HEK293 (cell line): Measurements from ENCODE around the gene ATP6V0E2.

Experiments used
- CTCF ChIA-PET: fragments of 350-600 bp; formaldehyde crosslinking; extraction: SDS; loops from one replicate; lab custom pipeline; 2021; ENCODE audit warnings: antibody characterized with exemption; lab: Yijun Ruan, JAX
- POLR2A ChIA-PET: fragments of 300-600 bp; formaldehyde crosslinking; extraction: SDS; loops from one replicate; lab custom pipeline; 2020; ENCODE audit warnings: antibody characterized with exemption, inconsistent platforms; lab: Yijun Ruan, JAX
- H3K27ac ChIP-seq: fragments of 200-500 bp; sonication (Bioruptor generic); 2 replicates; pipeline ENCODE4 v1.5.1; 2014; ENCODE audit warnings: low read depth, low read length, control low read depth, inconsistent platforms; ENCODE audit errors: extremely low read depth
- H3K36me3 ChIP-seq, 2 experiments: fragments of 200-500 bp in 1 of 2; sonication (Bioruptor generic) in 1 of 2; 1 replicate in 1 of 2; 2 replicates in 1 of 2; pipeline ENCODE4 v1.5.1; 2014 to 2017; ENCODE audit warnings: inconsistent platforms in 2 of 2, low read length in 2 of 2; ENCODE audit not compliant: control insufficient read depth in 2 of 2, insufficient read depth in 1 of 2
- H3K4me1 ChIP-seq: fragments of 200-500 bp; sonication (Bioruptor generic); 2 replicates; pipeline ENCODE4 v1.5.1; 2014; ENCODE audit warnings: mild to moderate bottlenecking, low read length, inconsistent platforms; ENCODE audit not compliant: control insufficient read depth, insufficient read depth
- H3K4me3 ChIP-seq: 2 replicates; pipeline ENCODE4 v1.5.1; 2011; ENCODE audit warnings: low read depth, mild to moderate bottlenecking, control low read depth, low read length, moderate library complexity
- H3K9me3 ChIP-seq: fragments of 200-500 bp; sonication (Bioruptor generic); 2 replicates; pipeline ENCODE4 v1.5.1; 2014; ENCODE audit warnings: low read depth, low read length, inconsistent platforms; ENCODE audit not compliant: control insufficient read depth, insufficient read depth
- EGR2 ChIP-seq: fragments of 450-650 bp; formaldehyde crosslinking; IDR thresholded peaks from 2 replicates; pipeline ENCODE4 v1.5.1; 2016; ENCODE audit warnings: low read depth, missing biosample characterization, missing genetic modification characterization
- KLF7 ChIP-seq: fragments of 450-650 bp; formaldehyde crosslinking; IDR thresholded peaks from 2 replicates; pipeline ENCODE4 v1.5.1; 2016; ENCODE audit warnings: missing biosample characterization, missing genetic modification characterization, borderline replicate concordance
- KLF9 ChIP-seq: fragments of 450-650 bp; formaldehyde crosslinking; IDR thresholded peaks from 2 replicates; pipeline ENCODE4 v1.5.1; 2016; ENCODE audit warnings: missing biosample characterization, missing genetic modification characterization, low read depth
- SP3 ChIP-seq: fragments of 450-650 bp; formaldehyde crosslinking; IDR thresholded peaks from 2 replicates; pipeline ENCODE4 v1.5.1; 2016; ENCODE audit warnings: missing biosample characterization, missing genetic modification characterization
- ZFHX2 ChIP-seq: fragments of 450-650 bp; formaldehyde crosslinking; conservative IDR thresholded peaks from 2 replicates; pipeline ENCODE4 v1.5.1; 2016; ENCODE audit warnings: missing biosample characterization, missing genetic modification characterization
- ZNF155 ChIP-seq: fragments of 450-650 bp; formaldehyde crosslinking; IDR thresholded peaks from 2 replicates; pipeline ENCODE4 v1.5.1; 2016; ENCODE audit warnings: missing biosample characterization, missing genetic modification characterization
- ZNF174 ChIP-seq: fragments of 450-650 bp; formaldehyde crosslinking; IDR thresholded peaks from 2 replicates; pipeline ENCODE4 v1.5.0; 2017; ENCODE audit warnings: missing biosample characterization, mild to moderate bottlenecking, missing genetic modification characterization
- ZNF23 ChIP-seq: fragments of 450-650 bp; formaldehyde crosslinking; IDR thresholded peaks from 2 replicates; pipeline ENCODE4 v1.5.1; 2016; ENCODE audit warnings: missing biosample characterization, missing genetic modification characterization, borderline replicate concordance
- ZNF510 ChIP-seq: fragments of 450-650 bp; formaldehyde crosslinking; IDR thresholded peaks from 2 replicates; pipeline ENCODE4 v1.5.1; 2018; ENCODE audit warnings: mild to moderate bottlenecking, missing genetic modification characterization, missing biosample characterization; ENCODE audit not compliant: insufficient replicate concordance
- ZNF623 ChIP-seq: fragments of 450-650 bp; formaldehyde crosslinking; IDR thresholded peaks from 2 replicates; pipeline ENCODE4 v1.5.1; 2016; ENCODE audit warnings: missing biosample characterization, missing genetic modification characterization
- ZNF707 ChIP-seq: fragments of 450-650 bp; formaldehyde crosslinking; IDR thresholded peaks from 2 replicates; pipeline ENCODE4 v1.5.1; 2016; ENCODE audit warnings: missing biosample characterization, missing genetic modification characterization
- ZXDB ChIP-seq: fragments of 450-650 bp; formaldehyde crosslinking; IDR thresholded peaks from 2 replicates; pipeline ENCODE4 v1.5.1; 2016; ENCODE audit warnings: missing biosample characterization, missing genetic modification characterization
- TF ChIP-seq, protein P1 (sequence below): fragments of 450-650 bp; formaldehyde crosslinking; IDR thresholded peaks from 2 replicates; pipeline ENCODE4 v1.5.1; 2016; ENCODE audit warnings: missing biosample characterization, missing genetic modification characterization
- TF ChIP-seq, protein P2 (sequence below): fragments of 450-650 bp; formaldehyde crosslinking; IDR thresholded peaks from 2 replicates; pipeline ENCODE4 v1.5.1; 2016; ENCODE audit warnings: missing biosample characterization, missing genetic modification characterization
- TF ChIP-seq, protein P3 (sequence below): fragments of 450-650 bp; formaldehyde crosslinking; IDR thresholded peaks from 2 replicates; pipeline ENCODE4 v1.5.1; 2016; ENCODE audit warnings: missing biosample characterization, missing genetic modification characterization
- TF ChIP-seq, protein P4 (sequence below): fragments of 450-650 bp; formaldehyde crosslinking; IDR thresholded peaks from 2 replicates; pipeline ENCODE4 v1.5.1; 2016; ENCODE audit warnings: missing biosample characterization, missing genetic modification characterization

ATP6V0E2 gene

DNA sequence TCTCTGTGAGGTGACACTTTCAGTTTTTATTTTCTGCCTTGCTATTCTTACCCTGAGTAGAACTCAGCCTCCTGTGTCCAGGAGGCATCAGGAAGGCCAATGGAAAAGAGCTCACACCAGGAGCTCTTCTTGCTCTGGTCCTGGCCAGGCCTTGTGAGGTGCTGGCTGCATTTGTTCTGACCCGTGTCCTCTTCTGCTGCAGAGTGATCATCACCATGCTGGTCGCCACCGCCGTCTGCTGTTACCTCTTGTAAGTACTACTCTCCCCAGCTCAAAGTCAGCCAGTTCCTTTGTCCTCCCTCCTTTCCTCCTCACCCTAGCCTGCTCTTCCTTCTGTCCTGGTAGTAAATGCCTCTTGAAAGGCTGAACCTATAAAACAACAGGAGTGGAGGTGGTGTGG, 1.6 kb downstream of the ATP6V0E2 start:
- POLR2A ChIA-PET, result no interaction called here
- H3K27ac ChIP-seq, result no peak overlapping the region

DNA sequence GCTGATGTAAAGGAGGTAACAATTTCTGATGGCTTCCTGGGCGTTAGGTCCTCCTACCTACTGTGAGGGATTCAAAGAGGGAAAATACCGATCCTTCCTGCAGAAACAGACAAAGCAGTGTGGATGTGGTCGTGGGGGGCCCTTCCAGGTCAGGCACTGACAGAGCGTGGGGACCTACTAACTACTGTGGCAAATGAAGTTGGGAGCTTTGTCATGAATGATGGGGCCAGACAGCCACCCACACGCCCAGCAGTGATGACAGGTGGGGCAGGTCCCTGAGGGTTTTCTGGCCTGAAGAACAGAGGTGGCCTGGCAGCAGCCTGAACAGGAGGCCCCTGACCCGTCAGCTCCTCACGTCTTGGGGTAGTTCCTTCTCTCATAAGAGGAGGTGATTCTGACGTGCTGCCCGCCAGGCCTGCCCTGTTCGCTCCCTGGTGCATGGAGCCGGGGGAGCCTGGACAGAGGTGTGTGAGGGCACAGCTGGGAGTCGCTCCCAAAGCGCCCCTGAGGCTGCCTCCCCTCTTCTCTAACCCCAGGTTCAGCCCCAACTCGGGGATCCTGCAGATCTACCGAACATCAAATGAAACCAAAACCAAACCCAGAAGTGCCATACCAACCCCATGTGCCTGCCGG, 4.2 kb downstream of the ATP6V0E2 start:
- ChIA-PET POLR2A (no interaction called here), CTCF (no interaction called here)
- TF ChIP-seq KLF9, result no peak
- H3K4me1 ChIP-seq, result no peaks in the 10 kb centered on the region
- H3K9me3 ChIP-seq, result no peaks in the 10 kb centered on the region
- no peak overlapping the region for H3K27ac ChIP-seq
- peaks cover 0 to 54% of the 10 kb centered on the region in 2 experiments; a peak in 1 of 3 replicates for H3K36me3 ChIP-seq
- no peak overlapping the region for H3K4me3 ChIP-seq

More for the DNA sequence above, 1.6 kb downstream of the ATP6V0E2 start:
- Histone ChIP-seq H3K4me1 (no peaks in the 10 kb centered on the region), H3K4me3 (no peak overlapping the region)
- CTCF ChIA-PET, result interaction anchor here (0.7 to 1.5 kb wide), 3 partner anchors 8 to 68 kb away, joined by 3 to 4 read pairs (median 4); no protein-coding TSS in a partner anchor
- TF ChIP-seq SP3 (tag by site-specific recombination) (no peak), KLF7 (tag by site-specific recombination) (no peak), ZNF23 (tag by site-specific recombination) (no peak), ZNF707 (tag by site-specific recombination) (no peak), ZXDB (tag by site-specific recombination) (no peak), ZNF155 (no peak), ZNF174 (tag by site-specific recombination) (no peak)
- TF ChIP-seq, protein P1, sequence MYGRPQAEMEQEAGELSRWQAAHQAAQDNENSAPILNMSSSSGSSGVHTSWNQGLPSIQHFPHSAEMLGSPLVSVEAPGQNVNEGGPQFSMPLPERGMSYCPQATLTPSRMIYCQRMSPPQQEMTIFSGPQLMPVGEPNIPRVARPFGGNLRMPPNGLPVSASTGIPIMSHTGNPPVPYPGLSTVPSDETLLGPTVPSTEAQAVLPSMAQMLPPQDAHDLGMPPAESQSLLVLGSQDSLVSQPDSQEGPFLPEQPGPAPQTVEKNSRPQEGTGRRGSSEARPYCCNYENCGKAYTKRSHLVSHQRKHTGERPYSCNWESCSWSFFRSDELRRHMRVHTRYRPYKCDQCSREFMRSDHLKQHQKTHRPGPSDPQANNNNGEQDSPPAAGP, result no peak
- TF ChIP-seq, protein P2, sequence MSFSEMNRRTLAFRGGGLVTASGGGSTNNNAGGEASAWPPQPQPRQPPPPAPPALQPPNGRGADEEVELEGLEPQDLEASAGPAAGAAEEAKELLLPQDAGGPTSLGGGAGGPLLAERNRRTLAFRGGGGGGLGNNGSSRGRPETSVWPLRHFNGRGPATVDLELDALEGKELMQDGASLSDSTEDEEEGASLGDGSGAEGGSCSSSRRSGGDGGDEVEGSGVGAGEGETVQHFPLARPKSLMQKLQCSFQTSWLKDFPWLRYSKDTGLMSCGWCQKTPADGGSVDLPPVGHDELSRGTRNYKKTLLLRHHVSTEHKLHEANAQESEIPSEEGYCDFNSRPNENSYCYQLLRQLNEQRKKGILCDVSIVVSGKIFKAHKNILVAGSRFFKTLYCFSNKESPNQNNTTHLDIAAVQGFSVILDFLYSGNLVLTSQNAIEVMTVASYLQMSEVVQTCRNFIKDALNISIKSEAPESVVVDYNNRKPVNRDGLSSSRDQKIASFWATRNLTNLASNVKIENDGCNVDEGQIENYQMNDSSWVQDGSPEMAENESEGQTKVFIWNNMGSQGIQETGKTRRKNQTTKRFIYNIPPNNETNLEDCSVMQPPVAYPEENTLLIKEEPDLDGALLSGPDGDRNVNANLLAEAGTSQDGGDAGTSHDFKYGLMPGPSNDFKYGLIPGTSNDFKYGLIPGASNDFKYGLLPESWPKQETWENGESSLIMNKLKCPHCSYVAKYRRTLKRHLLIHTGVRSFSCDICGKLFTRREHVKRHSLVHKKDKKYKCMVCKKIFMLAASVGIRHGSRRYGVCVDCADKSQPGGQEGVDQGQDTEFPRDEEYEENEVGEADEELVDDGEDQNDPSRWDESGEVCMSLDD (tag by site-specific recombination), result no peak
- TF ChIP-seq, protein P3, sequence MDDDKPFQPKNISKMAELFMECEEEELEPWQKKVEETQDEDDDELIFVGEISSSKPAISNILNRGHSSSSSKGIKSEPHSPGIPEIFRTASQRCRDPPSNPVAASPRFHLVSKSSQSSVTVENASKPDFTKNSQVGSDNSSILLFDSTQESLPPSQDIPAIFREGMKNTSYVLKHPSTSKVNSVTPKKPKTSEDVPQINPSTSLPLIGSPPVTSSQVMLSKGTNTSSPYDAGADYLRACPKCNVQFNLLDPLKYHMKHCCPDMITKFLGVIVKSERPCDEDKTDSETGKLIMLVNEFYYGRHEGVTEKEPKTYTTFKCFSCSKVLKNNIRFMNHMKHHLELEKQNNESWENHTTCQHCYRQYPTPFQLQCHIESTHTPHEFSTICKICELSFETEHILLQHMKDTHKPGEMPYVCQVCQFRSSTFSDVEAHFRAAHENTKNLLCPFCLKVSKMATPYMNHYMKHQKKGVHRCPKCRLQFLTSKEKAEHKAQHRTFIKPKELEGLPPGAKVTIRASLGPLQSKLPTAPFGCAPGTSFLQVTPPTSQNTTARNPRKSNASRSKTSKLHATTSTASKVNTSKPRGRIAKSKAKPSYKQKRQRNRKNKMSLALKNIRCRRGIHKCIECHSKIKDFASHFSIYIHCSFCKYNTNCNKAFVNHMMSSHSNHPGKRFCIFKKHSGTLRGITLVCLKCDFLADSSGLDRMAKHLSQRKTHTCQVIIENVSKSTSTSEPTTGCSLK (tag by site-specific recombination), result no peak
- TF ChIP-seq, protein P4, sequence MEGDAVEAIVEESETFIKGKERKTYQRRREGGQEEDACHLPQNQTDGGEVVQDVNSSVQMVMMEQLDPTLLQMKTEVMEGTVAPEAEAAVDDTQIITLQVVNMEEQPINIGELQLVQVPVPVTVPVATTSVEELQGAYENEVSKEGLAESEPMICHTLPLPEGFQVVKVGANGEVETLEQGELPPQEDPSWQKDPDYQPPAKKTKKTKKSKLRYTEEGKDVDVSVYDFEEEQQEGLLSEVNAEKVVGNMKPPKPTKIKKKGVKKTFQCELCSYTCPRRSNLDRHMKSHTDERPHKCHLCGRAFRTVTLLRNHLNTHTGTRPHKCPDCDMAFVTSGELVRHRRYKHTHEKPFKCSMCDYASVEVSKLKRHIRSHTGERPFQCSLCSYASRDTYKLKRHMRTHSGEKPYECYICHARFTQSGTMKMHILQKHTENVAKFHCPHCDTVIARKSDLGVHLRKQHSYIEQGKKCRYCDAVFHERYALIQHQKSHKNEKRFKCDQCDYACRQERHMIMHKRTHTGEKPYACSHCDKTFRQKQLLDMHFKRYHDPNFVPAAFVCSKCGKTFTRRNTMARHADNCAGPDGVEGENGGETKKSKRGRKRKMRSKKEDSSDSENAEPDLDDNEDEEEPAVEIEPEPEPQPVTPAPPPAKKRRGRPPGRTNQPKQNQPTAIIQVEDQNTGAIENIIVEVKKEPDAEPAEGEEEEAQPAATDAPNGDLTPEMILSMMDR (tag by site-specific recombination), result no peak
- TF ChIP-seq, all 188 proteins: peak for 0
- peaks cover 0 to 67% of the 10 kb centered on the region in 2 experiments; a peak in 1 of 3 replicates for H3K36me3 ChIP-seq
- no peaks in the 10 kb centered on the region for H3K9me3 ChIP-seq

DNA sequence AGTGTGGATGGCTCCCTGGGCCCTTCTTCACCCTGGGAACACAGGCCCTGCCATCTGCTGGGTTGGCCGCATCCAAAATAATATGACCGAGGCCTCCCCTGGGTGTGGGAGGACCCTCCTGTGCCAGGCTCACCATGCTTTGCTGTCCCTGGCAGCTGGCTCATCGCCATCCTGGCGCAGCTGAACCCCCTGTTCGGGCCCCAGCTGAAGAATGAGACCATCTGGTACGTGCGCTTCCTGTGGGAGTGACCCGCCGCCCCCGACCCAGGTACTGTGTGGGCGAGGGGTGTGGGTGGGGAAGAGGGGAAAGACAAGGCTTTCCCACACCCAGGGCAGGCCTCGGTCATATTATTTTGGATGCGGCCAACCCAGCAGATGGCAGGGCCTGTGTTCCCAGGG, 4.8 kb downstream of the ATP6V0E2 start:
- peaks cover 0 to 54% of the 10 kb centered on the region in 2 experiments; a peak in 1 of 3 replicates for H3K36me3 ChIP-seq
- H3K4me1 ChIP-seq, result no peaks in the 10 kb centered on the region
- no peak overlapping the region for H3K4me3 ChIP-seq
- no peaks in the 10 kb centered on the region for H3K9me3 ChIP-seq
- peak; percentile 74 for TF ChIP-seq EGR2
- TF ChIP-seq ZFHX2 (tag by site-specific recombination), result peak; percentile 74
- TF ChIP-seq ZNF623 (tag by site-specific recombination), result no peak
- no peak for TF ChIP-seq ZNF510
- ChIA-PET CTCF (no interaction called here), POLR2A (no interaction called here)
- H3K27ac ChIP-seq, result no peak overlapping the region
